Measurements from ENCODE around the gene SEC14L2. TPM values are rescaled to one million over a fixed set of nuclear protein-coding genes. Genes with fewer than 3 reads are reported as not detected.

The SEC14L2 gene
- total and polyA plus RNA-seq, 2 donors (not counting 3 experiments of a cell fraction or from before 2014, with no cell fraction given) = 22.5 to 28.8 TPM

GRCh38 chr22:30390974-30391691 is 5.7 kb upstream of the SEC14L2 start:
- FAIRE-seq = peak; percentile 96
- intact Hi-C loops (cut with micrococcal nuclease) = loop anchor here (1.0 to 5.0 kb wide), 3 partner anchors 35 to 216 kb away; partner anchors contain the start of gene TCN2
- BruUV-seq (replicated peaks) = no TSS peak

More at GRCh38 chr22:30390974-30391691, 5.7 kb upstream of the SEC14L2 start:
- H3K4me2 ChIP-seq (ENCODE audit: insufficient read depth, low read length) = no peak overlapping the region
- H3K9me3 ChIP-seq (replicated peaks; ENCODE audit: control insufficient read depth, insufficient read depth, low read length) = no peaks in the 10 kb centered on the region
- CTCF ChIA-PET = interaction anchor here (0.6 to 4.3 kb wide), 18 partner anchors 10 to 364 kb away, joined by 3 to 58 read pairs (median 5); partner anchors contain the start of genes CASTOR1 and MTFP1
- DNase-seq (ENCODE audit: low read depth, low spot score) = peak; percentile 85
- no peaks in the 10 kb centered on the region for H3K36me3 ChIP-seq (ENCODE audit: control insufficient read depth in 2 of 2, extremely low read depth in 1 of 2, insufficient read depth in 2 of 2, low read length in 2 of 2)
- H3K4me3 ChIP-seq (replicated peaks in 1 of 3; ENCODE audit: insufficient read depth in 1 of 3, low read depth in 1 of 3, low read length in 3 of 3) = no peak overlapping the region
- TF ChIP-seq CTCF (IDR thresholded peaks at IDR 0.05; ENCODE audit: extremely low read depth in 1 of 2, insufficient read depth in 1 of 2, low read depth in 1 of 2, low read length in 2 of 2) (peak; percentile 84 to 85), GATA2 (IDR thresholded peaks at IDR 0.05; ENCODE audit: insufficient read depth, insufficient read length, low read depth, low read length) (no peak)
- dilution Hi-C loops (cut with MboI; ENCODE audit: extremely low pct_ligation_motif_present, low sequenced_read_pairs) = no loop called here
- no peaks in the 10 kb centered on the region for H3K79me2 ChIP-seq (ENCODE audit: control insufficient read depth, insufficient read depth, low read length)
- no peak overlapping the region for H3K9ac ChIP-seq (replicated peaks; ENCODE audit: extremely low read depth, insufficient read depth, low read length)
- H3K27ac ChIP-seq (ENCODE audit: insufficient read depth, low read depth, low read length) = peak overlapping the region; percentile 37
- no peaks in the 10 kb centered on the region for H3K27me3 ChIP-seq (ENCODE audit: control insufficient read depth in 2 of 2, insufficient read depth in 2 of 2, low read length in 2 of 2)
- H3K4me1 ChIP-seq (ENCODE audit: control insufficient read depth, extremely low read depth, insufficient read depth, low read length) = peaks cover 13% of the 10 kb centered on the region
- no peaks in the 10 kb centered on the region for H4K20me1 ChIP-seq (replicated peaks; ENCODE audit: control insufficient read depth, extremely low read depth, insufficient read depth, low read length)
- no peaks in the 10 kb centered on the region for H3K9me1 ChIP-seq (replicated peaks; ENCODE audit: control insufficient read depth, extremely low read depth, insufficient read depth, low read length)
- peak overlapping the region; percentile 68 for H2AFZ ChIP-seq (ENCODE audit: low read depth, low read length)
- POLR2A ChIA-PET = no interaction called here

All from endothelial cell of umbilical vein (primary cell).